ENCODE data around the gene ADAMTS3. TPM values are rescaled to one million over a fixed set of nuclear protein-coding genes. Genes with fewer than 3 reads are reported as not detected.
A peak's percentile ranks its signal among the peaks of the same experiment; 100 is the strongest.

Gene ADAMTS3
- total and polyA plus RNA-seq, 9 of the 15 experiments (the other 6 are each of a cell fraction or from before 2014, with no cell fraction given), result 4.0 to 18.0 (median 12.1) TPM

- TF ChIP-seq SMAD4 (CRISPR knock-in tag; conservative IDR thresholded peaks at IDR 0.05) (0 out of 2 replicates have a peak, but pooled peaks have one; percentile 33), ZFX (CRISPR knock-in tag; IDR thresholded peaks at IDR 0.05) (no peak), BRD4 (IDR thresholded peaks at IDR 0.05) (no peak)
Observed at GRCh38 chr4:72553540-72554337, 15.3 kb downstream of the ADAMTS3 start (continued).

GRCh38 chr4:72552447-72552846, 16.6 kb downstream of the ADAMTS3 start:
- Histone ChIP-seq H3K27ac (ENCODE audit: extremely low read depth, low read depth, low read length) (no peak overlapping the region), H3K4me2 (ENCODE audit: insufficient read depth, low read length) (no peak overlapping the region), H3K79me2 (ENCODE audit: control insufficient read depth, insufficient read depth, low read length) (peaks cover 65% of the 10 kb centered on the region), H3K36me3 (ENCODE audit: control insufficient read depth, insufficient read depth, low read length) (peaks cover 34% of the 10 kb centered on the region), H3K4me1 (replicated peaks in 1 of 2; ENCODE audit: control insufficient read depth in 2 of 2, insufficient read depth in 2 of 2, low read length in 2 of 2) (peaks cover 4 to 42% of the 10 kb centered on the region in 2 experiments; a peak in 4 of 5 replicates), H3K9ac (ENCODE audit: insufficient read depth in 1 of 2, low read depth in 2 of 2, low read length in 2 of 2) (no peak overlapping the region; a peak in 1 of 4 replicates), H3K9me3 (replicated peaks; ENCODE audit: control insufficient read depth, insufficient read depth, low read depth, low read length) (peaks cover 2% of the 10 kb centered on the region; the same call in 1 of the 2 replicates), H3K9me1 (ENCODE audit: control insufficient read depth, insufficient read depth, low read length) (no peaks in the 10 kb centered on the region), H4K20me1 (replicated peaks; ENCODE audit: control insufficient read depth, insufficient read depth, low read length) (no peaks in the 10 kb centered on the region), H3K4me3 (no peak overlapping the region), H3K27me3 (ENCODE audit: control insufficient read depth in 2 of 2, insufficient read depth in 2 of 2, low read length in 2 of 2) (no peaks in the 10 kb centered on the region), H2AFZ (ENCODE audit: low read depth, low read length) (no peak overlapping the region)
- intact Hi-C loops (cut with micrococcal nuclease), result no loop called here
- BruUV-seq (replicated peaks), result no TSS peak
- TF ChIP-seq MYBL2 (IDR thresholded peaks at IDR 0.05; ENCODE audit: low read depth) (no peak), MYBL2 (CRISPR knock-in tag; IDR thresholded peaks at IDR 0.05; ENCODE audit: borderline replicate concordance) (no peak)
- DNase-seq (ENCODE audit: extremely low read depth in 1 of 4, low spot score in 3 of 4) (no peak), ATAC-seq (no peak), FAIRE-seq (no peak)
- in situ Hi-C loops (cut with MboI), result no loop called here
- ChIA-PET CTCF (ENCODE audit: low intra/inter-chr PET ratio) (no interaction called here), POLR2A (no interaction called here)
- 75% methylated on average over 2 of the region's 2 CpGs for WGBS (ENCODE audit: insufficient coverage, low coverage, missing lambda C conversion rate)

Data from K562 (cell line).